ENCODE data around the gene CDK19.

DNA sequence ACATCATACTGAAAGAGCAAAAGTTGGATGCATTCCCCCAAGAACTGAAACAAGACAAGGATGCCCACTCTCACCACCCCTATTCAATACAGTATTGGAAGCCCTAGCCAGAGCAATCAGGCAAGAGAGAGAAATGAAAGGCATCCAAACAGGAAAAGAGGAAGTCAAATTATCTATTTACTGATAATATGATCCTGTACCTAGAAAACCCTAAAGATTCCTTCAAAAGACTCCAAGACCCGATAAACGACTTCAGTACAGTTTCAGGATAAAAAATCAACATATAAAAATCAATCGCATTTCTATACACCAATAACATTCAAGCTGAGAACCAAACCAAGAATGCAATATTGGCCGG is 14.5 kb downstream of the CDK19 start:
- TF ChIP-seq EZH2 (IDR thresholded peaks at IDR 0.05; ENCODE audit: insufficient read depth, poor library complexity, severe bottlenecking) (no peak), EZH2phosphoT487 (IDR thresholded peaks at IDR 0.05; ENCODE audit: insufficient read depth, low read depth) (no peak)

Data from GM23248 (cell line).